ENCODE results near the gene EMX2. TPM values are rescaled to one million over a fixed set of nuclear protein-coding genes. Genes with fewer than 3 reads are reported as not detected.

EMX2 gene
- total RNA-seq, 4 donors from 2014 or later: 2.0 to 9.7 (median 2.5) TPM

DNA sequence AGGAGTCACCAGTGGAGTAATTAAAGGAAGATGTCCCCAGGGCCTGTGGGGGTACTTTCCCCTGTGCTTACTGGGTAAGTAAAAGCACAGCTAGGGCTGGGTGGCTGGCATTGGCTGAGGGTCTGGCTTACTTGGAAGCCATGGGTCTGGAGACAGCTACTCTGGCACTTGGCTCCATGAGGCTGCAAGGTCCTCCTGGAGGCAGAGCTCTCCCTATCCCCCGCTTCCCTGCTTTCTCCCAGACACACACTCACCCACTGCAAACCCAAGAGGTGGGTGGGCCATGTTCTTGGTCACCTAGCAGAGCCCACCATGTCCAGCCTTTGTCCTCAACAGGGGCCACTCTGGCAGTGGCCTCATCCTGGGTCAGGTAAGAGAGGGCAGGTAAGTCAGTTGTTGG lies 13.3 kb downstream of the EMX2 start:
- 100% methylated on average over 1 of the region's 1 CpG for WGBS
- H3K36me3 ChIP-seq: no peaks in the 10 kb centered on the region
- H3K4me1 ChIP-seq: peaks cover 24% of the 10 kb centered on the region
- TF ChIP-seq, protein P1, sequence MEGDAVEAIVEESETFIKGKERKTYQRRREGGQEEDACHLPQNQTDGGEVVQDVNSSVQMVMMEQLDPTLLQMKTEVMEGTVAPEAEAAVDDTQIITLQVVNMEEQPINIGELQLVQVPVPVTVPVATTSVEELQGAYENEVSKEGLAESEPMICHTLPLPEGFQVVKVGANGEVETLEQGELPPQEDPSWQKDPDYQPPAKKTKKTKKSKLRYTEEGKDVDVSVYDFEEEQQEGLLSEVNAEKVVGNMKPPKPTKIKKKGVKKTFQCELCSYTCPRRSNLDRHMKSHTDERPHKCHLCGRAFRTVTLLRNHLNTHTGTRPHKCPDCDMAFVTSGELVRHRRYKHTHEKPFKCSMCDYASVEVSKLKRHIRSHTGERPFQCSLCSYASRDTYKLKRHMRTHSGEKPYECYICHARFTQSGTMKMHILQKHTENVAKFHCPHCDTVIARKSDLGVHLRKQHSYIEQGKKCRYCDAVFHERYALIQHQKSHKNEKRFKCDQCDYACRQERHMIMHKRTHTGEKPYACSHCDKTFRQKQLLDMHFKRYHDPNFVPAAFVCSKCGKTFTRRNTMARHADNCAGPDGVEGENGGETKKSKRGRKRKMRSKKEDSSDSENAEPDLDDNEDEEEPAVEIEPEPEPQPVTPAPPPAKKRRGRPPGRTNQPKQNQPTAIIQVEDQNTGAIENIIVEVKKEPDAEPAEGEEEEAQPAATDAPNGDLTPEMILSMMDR (IDR thresholded peaks at IDR 0.05): no peak
- TF ChIP-seq EP300 (IDR thresholded peaks at IDR 0.05): no peak
- TF ChIP-seq POLR2AphosphoS5 (IDR thresholded peaks at IDR 0.05): no peak
- no peak for TF ChIP-seq POLR2A (IDR thresholded peaks at IDR 0.05)
- H3K4me3 ChIP-seq: no peak overlapping the region
- H3K27me3 ChIP-seq: peaks cover 51% of the 10 kb centered on the region
- DNase-seq (ENCODE audit: low spot score in 2 of 2): no peak
- no peaks in the 10 kb centered on the region for H3K9me3 ChIP-seq
- H3K27ac ChIP-seq: no peak overlapping the region

DNA sequence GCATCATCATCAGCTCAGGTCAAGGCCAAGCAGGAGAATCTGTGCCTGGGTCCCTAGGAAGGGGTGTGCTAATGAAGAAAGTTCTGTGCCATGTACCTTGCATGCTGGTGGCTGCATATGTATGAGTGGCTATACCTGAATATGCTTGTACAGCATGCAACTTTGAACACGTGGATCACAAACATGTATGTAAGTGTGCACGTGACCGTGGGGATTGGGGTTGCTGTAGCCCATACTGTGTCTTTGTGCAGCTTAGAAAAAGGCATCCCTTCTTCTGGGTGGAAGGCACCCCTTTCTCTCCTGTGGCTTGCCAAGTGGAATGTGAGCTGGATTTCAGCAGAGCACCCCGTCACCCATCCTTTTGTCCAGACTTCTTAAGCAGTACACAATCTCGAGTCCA lies 13.8 kb downstream of the EMX2 start:
- Histone ChIP-seq H3K4me1 (peaks cover 24% of the 10 kb centered on the region), H3K4me3 (no peak overlapping the region), H3K27me3 (peaks cover 49% of the 10 kb centered on the region), H3K36me3 (no peaks in the 10 kb centered on the region), H3K9me3 (no peaks in the 10 kb centered on the region), H3K27ac (no peak overlapping the region)
- no peak for DNase-seq (ENCODE audit: low spot score in 2 of 2)
- TF ChIP-seq, protein P1 (IDR thresholded peaks at IDR 0.05): no peak
- TF ChIP-seq POLR2A (IDR thresholded peaks at IDR 0.05) (no peak), POLR2AphosphoS5 (IDR thresholded peaks at IDR 0.05) (no peak), EP300 (IDR thresholded peaks at IDR 0.05) (no peak)
- WGBS: 93% methylated on average over 5 of the region's 5 CpGs

DNA sequence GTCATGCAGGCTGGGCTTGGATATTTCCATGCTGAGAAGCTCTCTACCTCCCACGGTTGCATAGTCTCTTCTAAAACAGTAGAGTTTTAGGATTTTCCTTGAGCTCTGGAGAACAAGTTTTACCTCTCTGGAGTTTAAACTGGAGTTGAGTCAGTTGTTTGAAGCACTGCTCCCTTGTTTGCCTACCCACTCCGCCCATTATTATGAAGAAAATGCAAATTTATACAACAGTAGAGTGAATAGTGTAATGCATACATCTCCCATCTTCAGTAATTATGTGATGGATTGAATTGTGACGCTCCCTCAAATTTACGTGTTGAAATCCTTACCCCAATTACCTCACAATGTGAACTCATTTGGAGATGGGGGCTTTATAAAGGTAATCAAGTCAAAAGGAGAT lies 17.2 kb downstream of the EMX2 start:
- H3K9me3 ChIP-seq: no peaks in the 10 kb centered on the region
- no peaks in the 10 kb centered on the region for H3K36me3 ChIP-seq
- H3K4me1 ChIP-seq: no peaks in the 10 kb centered on the region
- no peak for DNase-seq (ENCODE audit: low spot score in 2 of 2)
- no peak overlapping the region for H3K4me3 ChIP-seq
- peaks cover 18% of the 10 kb centered on the region for H3K27me3 ChIP-seq
- no peak overlapping the region for H3K27ac ChIP-seq
- 91% methylated on average over 4 of the region's 4 CpGs for WGBS
- TF ChIP-seq POLR2AphosphoS5 (IDR thresholded peaks at IDR 0.05) (no peak), POLR2A (IDR thresholded peaks at IDR 0.05) (no peak)

DNA sequence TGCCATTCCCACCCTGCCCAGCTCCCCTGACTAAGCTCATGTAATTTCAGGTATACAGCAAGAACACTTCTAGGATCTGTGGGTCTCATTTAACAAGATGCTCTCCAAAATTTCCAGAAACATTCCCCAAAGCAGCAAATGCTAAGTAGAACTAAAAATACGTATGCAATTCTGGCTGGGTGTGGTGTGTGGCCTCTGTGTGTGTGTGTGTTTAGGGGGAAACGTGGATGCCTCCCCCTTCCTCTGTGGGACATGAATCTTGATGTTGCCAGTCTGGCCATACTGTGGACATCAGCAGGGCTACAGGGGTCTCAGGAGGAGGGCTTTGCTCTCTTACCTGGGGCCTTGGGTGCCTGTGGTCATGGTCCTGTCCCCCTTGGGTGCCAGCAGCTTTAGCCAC lies 18.4 kb downstream of the EMX2 start:
- Histone ChIP-seq H3K36me3 (no peaks in the 10 kb centered on the region), H3K27ac (no peak overlapping the region), H3K9me3 (no peaks in the 10 kb centered on the region), H3K4me3 (no peak overlapping the region), H3K4me1 (no peaks in the 10 kb centered on the region), H3K27me3 (peaks cover 8% of the 10 kb centered on the region)
- WGBS: 75% methylated on average over 2 of the region's 2 CpGs
- DNase-seq (ENCODE audit: low spot score in 2 of 2): no peak
- TF ChIP-seq EP300 (IDR thresholded peaks at IDR 0.05) (no peak), POLR2AphosphoS5 (IDR thresholded peaks at IDR 0.05) (no peak), POLR2A (IDR thresholded peaks at IDR 0.05) (no peak)
- TF ChIP-seq, protein P1 (IDR thresholded peaks at IDR 0.05): no peak

DNA sequence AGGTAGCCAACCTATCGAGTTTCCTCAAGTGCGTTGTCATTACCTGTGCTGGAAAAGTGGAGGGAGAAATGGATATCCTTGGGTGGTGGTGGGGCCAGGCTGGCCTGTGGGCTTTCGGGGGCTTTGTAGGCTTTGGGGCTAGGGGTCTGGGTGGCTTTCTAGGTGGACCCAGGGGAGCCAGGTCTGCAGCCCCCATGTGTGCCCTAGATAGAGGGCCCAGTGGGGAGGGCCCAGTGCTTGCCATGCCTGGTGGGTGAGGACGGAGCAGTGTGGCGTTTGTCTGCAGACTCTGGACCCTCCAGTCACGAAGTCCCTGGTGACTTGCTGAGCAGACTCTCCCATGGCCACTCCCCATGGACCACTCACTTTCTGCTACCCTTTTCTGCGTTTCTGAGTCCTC lies 19.7 kb downstream of the EMX2 start:
- DNase-seq (ENCODE audit: low spot score in 2 of 2): no peak
- Histone ChIP-seq H3K9me3 (no peaks in the 10 kb centered on the region), H3K27me3 (peaks cover 2% of the 10 kb centered on the region), H3K4me1 (no peaks in the 10 kb centered on the region), H3K4me3 (no peak overlapping the region), H3K36me3 (no peaks in the 10 kb centered on the region), H3K27ac (no peak overlapping the region)
- WGBS: 93% methylated on average over 7 of the region's 7 CpGs
- TF ChIP-seq, protein P1 (IDR thresholded peaks at IDR 0.05): no peak
- TF ChIP-seq POLR2AphosphoS5 (IDR thresholded peaks at IDR 0.05) (no peak), POLR2A (IDR thresholded peaks at IDR 0.05) (no peak), EP300 (IDR thresholded peaks at IDR 0.05) (no peak)
